ENCODE data around the gene MIGA1.

MIGA1 gene

DNA sequence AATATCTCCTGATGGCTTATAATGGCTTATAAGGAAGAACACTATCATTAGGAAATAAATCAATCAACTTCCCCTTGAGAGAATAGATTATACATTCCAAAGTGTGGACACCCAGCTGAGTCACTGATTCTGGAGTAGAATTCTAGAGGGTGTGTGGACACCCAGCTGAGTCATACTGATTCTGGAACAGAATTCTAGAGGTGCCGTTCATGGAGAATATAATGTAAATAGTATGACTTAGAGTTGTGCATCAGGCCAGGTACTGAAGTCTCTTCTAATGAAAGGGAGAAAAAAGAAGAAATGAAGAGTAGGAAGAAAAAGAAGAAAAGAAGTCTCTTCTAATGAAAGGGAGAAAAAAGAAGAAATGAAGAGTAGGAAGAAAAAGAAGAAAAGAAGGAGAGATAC lies 17.4 kb upstream of the MIGA1 start:
- no peak overlapping the region for H3K27ac ChIP-seq (replicated peaks)
- H3K27me3 ChIP-seq (ENCODE audit: insufficient read depth, poor library complexity, severe bottlenecking), result no peaks in the 10 kb centered on the region
- H3K4me3 ChIP-seq (replicated peaks; ENCODE audit: insufficient read depth, low read length), result no peak overlapping the region
- no peak for TF ChIP-seq POLR2AphosphoS5 (IDR thresholded peaks at IDR 0.05; ENCODE audit: low read depth)
- TF ChIP-seq, protein P1, sequence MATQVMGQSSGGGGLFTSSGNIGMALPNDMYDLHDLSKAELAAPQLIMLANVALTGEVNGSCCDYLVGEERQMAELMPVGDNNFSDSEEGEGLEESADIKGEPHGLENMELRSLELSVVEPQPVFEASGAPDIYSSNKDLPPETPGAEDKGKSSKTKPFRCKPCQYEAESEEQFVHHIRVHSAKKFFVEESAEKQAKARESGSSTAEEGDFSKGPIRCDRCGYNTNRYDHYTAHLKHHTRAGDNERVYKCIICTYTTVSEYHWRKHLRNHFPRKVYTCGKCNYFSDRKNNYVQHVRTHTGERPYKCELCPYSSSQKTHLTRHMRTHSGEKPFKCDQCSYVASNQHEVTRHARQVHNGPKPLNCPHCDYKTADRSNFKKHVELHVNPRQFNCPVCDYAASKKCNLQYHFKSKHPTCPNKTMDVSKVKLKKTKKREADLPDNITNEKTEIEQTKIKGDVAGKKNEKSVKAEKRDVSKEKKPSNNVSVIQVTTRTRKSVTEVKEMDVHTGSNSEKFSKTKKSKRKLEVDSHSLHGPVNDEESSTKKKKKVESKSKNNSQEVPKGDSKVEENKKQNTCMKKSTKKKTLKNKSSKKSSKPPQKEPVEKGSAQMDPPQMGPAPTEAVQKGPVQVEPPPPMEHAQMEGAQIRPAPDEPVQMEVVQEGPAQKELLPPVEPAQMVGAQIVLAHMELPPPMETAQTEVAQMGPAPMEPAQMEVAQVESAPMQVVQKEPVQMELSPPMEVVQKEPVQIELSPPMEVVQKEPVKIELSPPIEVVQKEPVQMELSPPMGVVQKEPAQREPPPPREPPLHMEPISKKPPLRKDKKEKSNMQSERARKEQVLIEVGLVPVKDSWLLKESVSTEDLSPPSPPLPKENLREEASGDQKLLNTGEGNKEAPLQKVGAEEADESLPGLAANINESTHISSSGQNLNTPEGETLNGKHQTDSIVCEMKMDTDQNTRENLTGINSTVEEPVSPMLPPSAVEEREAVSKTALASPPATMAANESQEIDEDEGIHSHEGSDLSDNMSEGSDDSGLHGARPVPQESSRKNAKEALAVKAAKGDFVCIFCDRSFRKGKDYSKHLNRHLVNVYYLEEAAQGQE (IDR thresholded peaks at IDR 0.05; ENCODE audit: insufficient replicate concordance, low read depth), result no peak
- no peak for TF ChIP-seq GABPA (IDR thresholded peaks at IDR 0.05; ENCODE audit: low read depth)
- TF ChIP-seq SPI1 (IDR thresholded peaks at IDR 0.05; ENCODE audit: borderline replicate concordance, low read depth), result no peak
- TF ChIP-seq, protein P2, sequence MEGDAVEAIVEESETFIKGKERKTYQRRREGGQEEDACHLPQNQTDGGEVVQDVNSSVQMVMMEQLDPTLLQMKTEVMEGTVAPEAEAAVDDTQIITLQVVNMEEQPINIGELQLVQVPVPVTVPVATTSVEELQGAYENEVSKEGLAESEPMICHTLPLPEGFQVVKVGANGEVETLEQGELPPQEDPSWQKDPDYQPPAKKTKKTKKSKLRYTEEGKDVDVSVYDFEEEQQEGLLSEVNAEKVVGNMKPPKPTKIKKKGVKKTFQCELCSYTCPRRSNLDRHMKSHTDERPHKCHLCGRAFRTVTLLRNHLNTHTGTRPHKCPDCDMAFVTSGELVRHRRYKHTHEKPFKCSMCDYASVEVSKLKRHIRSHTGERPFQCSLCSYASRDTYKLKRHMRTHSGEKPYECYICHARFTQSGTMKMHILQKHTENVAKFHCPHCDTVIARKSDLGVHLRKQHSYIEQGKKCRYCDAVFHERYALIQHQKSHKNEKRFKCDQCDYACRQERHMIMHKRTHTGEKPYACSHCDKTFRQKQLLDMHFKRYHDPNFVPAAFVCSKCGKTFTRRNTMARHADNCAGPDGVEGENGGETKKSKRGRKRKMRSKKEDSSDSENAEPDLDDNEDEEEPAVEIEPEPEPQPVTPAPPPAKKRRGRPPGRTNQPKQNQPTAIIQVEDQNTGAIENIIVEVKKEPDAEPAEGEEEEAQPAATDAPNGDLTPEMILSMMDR (IDR thresholded peaks at IDR 0.05; ENCODE audit: insufficient read depth, low read length), result no peak
- peak in 1 of 2 experiments; percentile 56 for DNase-seq (ENCODE audit: low read depth in 1 of 2, low spot score in 1 of 2)

DNA sequence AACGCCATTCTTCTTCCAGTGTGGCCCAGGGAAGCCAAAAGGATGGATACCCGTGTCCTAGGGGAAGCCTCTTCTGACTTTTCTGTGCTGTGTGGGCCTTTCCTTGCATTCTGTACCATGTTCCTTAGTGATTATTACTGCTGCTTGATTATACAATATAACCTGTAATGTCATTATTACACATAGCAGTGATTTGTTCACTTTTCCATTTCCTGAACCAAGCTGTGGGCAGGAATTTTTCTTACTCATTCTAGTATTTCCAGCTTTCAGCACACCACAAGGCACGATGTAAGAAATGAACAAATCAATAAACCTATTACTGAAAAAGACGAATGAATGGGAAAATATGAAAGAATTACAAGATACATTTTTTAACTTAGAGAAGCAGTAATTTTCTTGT lies 11.4 kb upstream of the MIGA1 start:
- no peaks in the 10 kb centered on the region for H3K27me3 ChIP-seq (ENCODE audit: insufficient read depth, poor library complexity, severe bottlenecking)
- no peak for TF ChIP-seq POLR2AphosphoS5 (IDR thresholded peaks at IDR 0.05; ENCODE audit: low read depth)
- TF ChIP-seq, protein P2 (IDR thresholded peaks at IDR 0.05; ENCODE audit: insufficient read depth, low read length), result no peak
- no peak for TF ChIP-seq GABPA (IDR thresholded peaks at IDR 0.05; ENCODE audit: low read depth)
- TF ChIP-seq, protein P1 (IDR thresholded peaks at IDR 0.05; ENCODE audit: insufficient replicate concordance, low read depth), result no peak
- no peak overlapping the region for H3K4me3 ChIP-seq (replicated peaks; ENCODE audit: insufficient read depth, low read length)
- DNase-seq (ENCODE audit: low read depth in 1 of 2, low spot score in 1 of 2), result no peak
- H3K27ac ChIP-seq (replicated peaks), result no peak overlapping the region

DNA sequence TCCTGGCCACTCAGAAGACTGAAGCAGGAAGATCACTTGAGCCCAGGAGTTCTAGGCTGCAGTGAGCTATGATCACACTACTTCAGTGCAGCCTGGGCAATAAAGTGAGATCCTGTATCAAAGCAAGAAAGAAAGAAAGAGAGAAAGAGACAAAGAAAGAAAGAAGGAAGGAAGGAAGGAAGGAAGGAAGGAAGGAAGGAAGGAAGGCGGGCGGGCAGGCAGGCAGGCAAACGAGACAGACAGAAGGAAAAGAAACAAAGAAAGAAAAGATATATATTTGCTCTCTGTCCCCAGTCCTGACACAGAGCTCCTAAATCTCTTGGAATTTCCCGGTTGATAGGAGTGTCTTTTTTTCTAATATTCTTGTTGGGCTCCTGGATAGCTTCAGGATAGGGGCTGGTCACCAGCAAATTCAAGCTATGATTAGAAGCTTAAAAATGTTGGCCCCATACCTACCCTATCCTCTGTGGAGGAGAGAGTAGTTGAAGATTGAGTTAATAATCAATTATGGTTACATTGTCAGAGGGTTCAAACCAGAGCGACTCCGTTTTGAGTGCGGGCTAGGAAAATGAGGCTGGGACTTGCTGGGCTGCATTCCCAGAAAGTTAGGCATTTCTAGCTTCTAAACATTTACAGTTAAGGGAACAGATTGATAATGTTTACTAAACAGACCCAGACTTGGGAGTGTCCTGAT lies 3.3 kb upstream of the MIGA1 start:
- Histone ChIP-seq H3K27ac (replicated peaks) (no peak overlapping the region), H3K4me3 (replicated peaks; ENCODE audit: insufficient read depth, low read length) (no peak overlapping the region), H3K27me3 (ENCODE audit: insufficient read depth, poor library complexity, severe bottlenecking) (no peaks in the 10 kb centered on the region)
- TF ChIP-seq, protein P1 (IDR thresholded peaks at IDR 0.05; ENCODE audit: insufficient replicate concordance, low read depth), result no peak
- TF ChIP-seq SPI1 (IDR thresholded peaks at IDR 0.05; ENCODE audit: borderline replicate concordance, low read depth), result no peak
- TF ChIP-seq, protein P2 (IDR thresholded peaks at IDR 0.05; ENCODE audit: insufficient read depth, low read length), result no peak
- TF ChIP-seq POLR2AphosphoS5 (IDR thresholded peaks at IDR 0.05; ENCODE audit: low read depth), result no peak
- no peak for TF ChIP-seq GABPA (IDR thresholded peaks at IDR 0.05; ENCODE audit: low read depth)
- no peak for DNase-seq (ENCODE audit: low read depth in 1 of 2, low spot score in 1 of 2)
